Stomach (tissue), 9 donors: Measurements from ENCODE around the gene CIDEB. TPM values are rescaled to one million over a fixed set of nuclear protein-coding genes. Genes with fewer than 3 reads are reported as not detected.

Source experiments
- DNase-seq, 2 donors: peaks; one replicate each; pipeline versions ENCODE4 v3.0.0 to v3.0.0-alpha.2; 2013 to 2019
- H3K27ac ChIP-seq, 5 donors: fragments of 200-600 bp in 4 of 5; sonication (generic) in 4 of 5; one replicate each; pipeline ENCODE4 v1.5.1; 2013 to 2019; ENCODE audit warnings: mild to moderate bottlenecking in 1 of 5, moderate library complexity in 1 of 5
- H3K27me3 ChIP-seq, 3 donors: fragments of 200-600 bp; sonication (generic); one replicate each; pipeline ENCODE4 v1.5.1; 2017 to 2019; ENCODE audit warnings: mixed run types in 1 of 3
- H3K36me3 ChIP-seq, 4 donors: fragments of 200-600 bp; sonication (generic); 1 replicate in 3 of 4; 2 replicates in 1 of 4; pipeline ENCODE4 v1.5.1; 2016 to 2019
- H3K4me1 ChIP-seq, 4 donors: fragments of 200-600 bp; sonication (generic); one replicate each; pipeline ENCODE4 v1.5.1; 2016 to 2019
- H3K4me3 ChIP-seq, 4 donors: fragments of 200-600 bp; sonication (generic) in 3 of 4; one replicate each; pipeline ENCODE4 v1.5.1; 2016 to 2019; ENCODE audit warnings: mild to moderate bottlenecking in 1 of 4
- H3K9me3 ChIP-seq, 4 donors: fragments of 200-600 bp; sonication (generic); one replicate each; pipeline ENCODE4 v1.5.1; 2016 to 2019
- EP300 ChIP-seq: sonication (generic); formaldehyde crosslinking; IDR thresholded peaks from one replicate; pipeline ENCODE4 v1.6.1; 2017; ENCODE audit warnings: antibody characterized with exemption
- POLR2A ChIP-seq, 4 donors: fragments of 450-650 bp; IDR thresholded peaks; one replicate each; pipeline ENCODE4 v1.6.1; 2016; ENCODE audit warnings: antibody characterized with exemption in 4 of 4, control low read depth in 2 of 4, mild to moderate bottlenecking in 1 of 4, moderate library complexity in 1 of 4
- POLR2AphosphoS5 ChIP-seq, 3 donors: sonication (generic); formaldehyde crosslinking; IDR thresholded peaks; one replicate each; pipeline ENCODE4 v1.6.1; 2016; ENCODE audit warnings: antibody characterized with exemption in 3 of 3
- WGBS, 5 donors: extraction: QIAGEN DNeasy Blood & Tissue Kit in 3 of 5; methylation state at CpG; one replicate each; pipeline versions ENCODE4 v1.1.5 to v1.1.7; 2013 to 2018; 5-methylcytosine and 5-hydroxymethylcytosine counted together
- intact Hi-C: fragments of 100-400 bp; cut with DNase I; formaldehyde crosslinking; loops from one replicate; pipeline ENCODE4 v1.15.1; 2023; ENCODE audit warnings: low total_unique reads
- polyA plus RNA-seq, 3 donors: library from polyadenylated mRNA; stranded (reverse); fragments of 200-250 nt; gene quantifications; one replicate each; pipeline ENCODE4 v1.2.3, GENCODE V29; 2013
- total RNA-seq, 5 donors: library from RNA; depleted of rRNA; stranded (reverse); fragments of >200 nt; gene quantifications; one replicate each; pipeline versions ENCODE4 v1.1.0 to v1.2.3, GENCODE V29; 2014 to 2016
- TF ChIP-seq, protein P1 (sequence below), 7 experiments: fragments of 450-650 bp in 4 of 7; fragments of 200-600 bp in 3 of 7; sonication (generic) in 3 of 7; IDR thresholded peaks; one replicate each; pipeline ENCODE4 v1.5.1; 2016 to 2019; ENCODE audit warnings: antibody characterized with exemption in 7 of 7, control low read depth in 2 of 7, mild to moderate bottlenecking in 1 of 7
- donor health status: healthy with polysubstance abuse.
- donor health status: Bipolar disorder and iron deficiency.
- donor health status: healthy.

The CIDEB gene
- total and polyA plus RNA-seq, 8 donors = 5.0 to 14.2 (median 6.4) TPM

DNA sequence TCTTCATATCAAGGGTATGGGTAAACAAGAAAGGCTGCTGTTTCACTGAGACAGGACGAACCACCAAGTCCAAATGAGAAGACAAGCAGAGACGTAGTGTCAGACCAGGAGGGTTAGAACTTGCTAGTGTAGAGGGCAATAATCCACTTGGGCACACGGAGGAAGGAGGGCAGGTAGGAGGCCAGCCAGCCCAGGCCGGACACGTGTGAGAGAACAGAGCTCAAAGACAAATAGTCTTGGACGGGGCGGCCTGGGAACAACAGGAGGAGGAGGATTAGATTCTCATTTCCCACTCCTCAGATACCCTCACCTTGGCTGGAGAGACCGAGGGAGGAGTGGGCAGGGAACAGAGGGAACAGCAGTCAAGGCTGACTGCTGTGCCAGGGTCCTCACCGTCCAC is 17.0 kb downstream of the CIDEB start:
- WGBS, 5 donors = 80 to 91% (median 85%) methylated on average over 9 of the region's 9 CpGs
- Histone ChIP-seq H3K27ac (no peak overlapping the region), H3K4me3 (no peak overlapping the region), H3K4me1 (no peaks in the 10 kb centered on the region), H3K27me3 (no peaks in the 10 kb centered on the region), H3K36me3 (peaks cover 18 to 71% (median 58%) of the 10 kb centered on the region in 4 donors), H3K9me3 (no peaks in the 10 kb centered on the region)
- intact Hi-C loops = loop anchor here (10.0 kb wide), 1 partner anchor 46 kb away; the partner anchor contains the start of gene TINF2
- DNase-seq = no peak
- TF ChIP-seq POLR2A (IDR thresholded peaks at IDR 0.05) = no peak
- no peak for TF ChIP-seq EP300
- TF ChIP-seq, protein P1, sequence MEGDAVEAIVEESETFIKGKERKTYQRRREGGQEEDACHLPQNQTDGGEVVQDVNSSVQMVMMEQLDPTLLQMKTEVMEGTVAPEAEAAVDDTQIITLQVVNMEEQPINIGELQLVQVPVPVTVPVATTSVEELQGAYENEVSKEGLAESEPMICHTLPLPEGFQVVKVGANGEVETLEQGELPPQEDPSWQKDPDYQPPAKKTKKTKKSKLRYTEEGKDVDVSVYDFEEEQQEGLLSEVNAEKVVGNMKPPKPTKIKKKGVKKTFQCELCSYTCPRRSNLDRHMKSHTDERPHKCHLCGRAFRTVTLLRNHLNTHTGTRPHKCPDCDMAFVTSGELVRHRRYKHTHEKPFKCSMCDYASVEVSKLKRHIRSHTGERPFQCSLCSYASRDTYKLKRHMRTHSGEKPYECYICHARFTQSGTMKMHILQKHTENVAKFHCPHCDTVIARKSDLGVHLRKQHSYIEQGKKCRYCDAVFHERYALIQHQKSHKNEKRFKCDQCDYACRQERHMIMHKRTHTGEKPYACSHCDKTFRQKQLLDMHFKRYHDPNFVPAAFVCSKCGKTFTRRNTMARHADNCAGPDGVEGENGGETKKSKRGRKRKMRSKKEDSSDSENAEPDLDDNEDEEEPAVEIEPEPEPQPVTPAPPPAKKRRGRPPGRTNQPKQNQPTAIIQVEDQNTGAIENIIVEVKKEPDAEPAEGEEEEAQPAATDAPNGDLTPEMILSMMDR (IDR thresholded peaks at IDR 0.05) = no peak
- no peak for TF ChIP-seq POLR2AphosphoS5 (IDR thresholded peaks at IDR 0.05)

DNA sequence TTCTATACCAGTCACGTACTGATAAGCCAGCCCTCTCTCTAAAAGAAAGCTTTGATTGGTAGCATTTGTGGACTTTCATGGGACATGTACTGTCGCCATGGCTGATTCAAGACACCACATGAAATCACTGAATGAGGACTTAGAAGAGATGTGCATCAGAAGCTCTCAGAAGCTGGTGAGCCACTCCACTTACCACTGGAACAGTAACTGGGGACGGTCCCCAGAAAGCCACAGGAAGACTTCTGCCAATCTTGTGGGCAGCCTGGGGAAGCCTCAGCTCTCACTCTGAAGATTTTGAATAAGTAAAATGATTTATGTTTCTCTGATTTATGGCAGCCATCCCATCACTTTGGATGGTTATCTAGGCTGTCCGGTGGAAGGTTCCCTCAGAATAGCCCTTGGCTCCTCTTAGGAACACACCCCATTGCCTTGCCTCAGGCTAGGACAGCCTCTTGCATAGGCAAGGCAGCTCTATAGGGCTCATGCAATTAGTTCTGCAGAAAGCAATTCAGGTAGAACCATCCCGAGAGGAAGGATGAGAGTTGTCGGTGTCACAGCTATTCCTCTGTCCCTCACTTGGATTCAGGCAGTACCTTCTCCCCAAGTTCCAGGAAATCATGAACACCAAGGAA is 18.0 kb downstream of the CIDEB start:
- Histone ChIP-seq H3K36me3 (peaks cover 18 to 61% (median 49%) of the 10 kb centered on the region in 4 donors), H3K27me3 (no peaks in the 10 kb centered on the region), H3K4me3 (no peak overlapping the region), H3K27ac (no peak overlapping the region), H3K4me1 (no peaks in the 10 kb centered on the region), H3K9me3 (no peaks in the 10 kb centered on the region)
- no peak for DNase-seq
- WGBS, 5 donors = 73 to 82% (median 78%) methylated on average over 6 of the region's 6 CpGs
- intact Hi-C loops = loop anchor here (10.0 kb wide), 1 partner anchor 45 kb away; the partner anchor contains the start of gene TINF2
- TF ChIP-seq POLR2AphosphoS5 (IDR thresholded peaks at IDR 0.05) = no peak
- no peak for TF ChIP-seq EP300
- TF ChIP-seq, protein P1 (IDR thresholded peaks at IDR 0.05) = no peak
- no peak for TF ChIP-seq POLR2A (IDR thresholded peaks at IDR 0.05)

DNA sequence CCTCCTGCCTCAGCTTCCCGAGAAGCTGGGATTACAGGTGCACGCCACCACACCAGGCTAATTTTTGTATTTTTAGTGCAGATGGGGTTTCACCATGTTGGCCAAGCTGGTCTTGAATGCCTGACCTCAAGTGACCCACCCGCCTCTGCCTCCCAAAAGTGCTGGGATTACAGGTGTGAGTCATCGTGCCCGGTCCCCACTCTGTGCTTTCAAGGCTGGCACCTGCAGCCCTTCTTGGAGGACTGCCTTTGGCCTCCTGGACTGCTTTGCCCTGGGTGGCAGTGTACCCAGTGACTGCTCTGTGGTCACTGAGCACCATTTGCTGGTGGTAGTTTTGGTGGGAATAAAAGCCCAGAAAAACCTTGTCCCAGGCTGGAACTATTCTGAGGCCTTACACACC is 20.8 kb downstream of the CIDEB start:
- no peak for DNase-seq
- H3K4me3 ChIP-seq = no peak overlapping the region
- H3K9me3 ChIP-seq = no peaks in the 10 kb centered on the region
- H3K4me1 ChIP-seq = no peaks in the 10 kb centered on the region
- WGBS, 5 donors = 88 to 96% (median 93%) methylated on average over 5 of the region's 5 CpGs
- H3K27me3 ChIP-seq = no peaks in the 10 kb centered on the region
- intact Hi-C loops = no loop called here
- TF ChIP-seq POLR2AphosphoS5 (IDR thresholded peaks at IDR 0.05) = no peak
- TF ChIP-seq, protein P1 (IDR thresholded peaks at IDR 0.05) = no peak
- TF ChIP-seq EP300 = no peak
- no peak for TF ChIP-seq POLR2A (IDR thresholded peaks at IDR 0.05)
- H3K27ac ChIP-seq = no peak overlapping the region
- peaks cover 18 to 34% (median 28%) of the 10 kb centered on the region in 4 donors for H3K36me3 ChIP-seq

DNA sequence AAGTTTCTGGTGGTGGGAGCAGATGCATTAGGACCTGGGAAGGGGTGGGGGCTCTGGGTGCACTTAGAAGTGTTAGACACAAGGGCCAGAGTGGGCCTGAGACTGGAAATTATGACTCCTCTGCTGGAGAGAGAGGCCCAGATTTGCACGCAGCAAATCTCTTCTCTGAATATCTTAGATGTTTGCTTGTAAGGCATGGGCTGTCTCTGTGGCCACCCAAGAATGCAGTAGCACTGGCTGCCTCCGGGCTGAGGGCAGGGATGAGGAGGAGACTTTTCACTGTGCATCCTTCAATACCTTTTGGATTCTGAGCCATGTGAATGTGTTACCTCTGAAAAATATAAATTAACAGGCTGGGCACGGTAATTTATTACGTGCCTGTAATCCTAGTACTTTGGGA is 22.4 kb downstream of the CIDEB start:
- DNase-seq = no peak
- H3K4me1 ChIP-seq = peaks cover 0 to 12% (median 0%) of the 10 kb centered on the region in 4 donors
- no peaks in the 10 kb centered on the region for H3K9me3 ChIP-seq
- H3K27ac ChIP-seq = no peak overlapping the region
- no peaks in the 10 kb centered on the region for H3K27me3 ChIP-seq
- 59 to 72% (median 69%) methylated on average over 4 of the region's 4 CpGs for WGBS, 5 donors
- TF ChIP-seq POLR2A (IDR thresholded peaks at IDR 0.05) (no peak), POLR2AphosphoS5 (IDR thresholded peaks at IDR 0.05) (no peak), EP300 (no peak)
- TF ChIP-seq, protein P1 (IDR thresholded peaks at IDR 0.05) = no peak
- intact Hi-C loops = no loop called here
- H3K4me3 ChIP-seq = no peak overlapping the region
- H3K36me3 ChIP-seq = peaks cover 1 to 17% (median 12%) of the 10 kb centered on the region in 4 donors
